Lower leg skin (tissue), 4 donors: ENCODE data around the gene HNRNPA0. TPM values are rescaled to one million over a fixed set of nuclear protein-coding genes. Genes with fewer than 3 reads are reported as not detected.

Source experiments
- DNase-seq, 2 donors: peaks; one replicate each; pipeline ENCODE4 v3.0.0-alpha.2; 2019; ENCODE audit warnings: low spot score in 2 of 2
- H3K4me3 ChIP-seq: fragments of 200-600 bp; sonication (generic); 2 replicates; pipeline ENCODE4 v1.5.1; 2017; ENCODE audit warnings: mild to moderate bottlenecking, low read depth; ENCODE audit not compliant: poor library complexity, severe bottlenecking
- POLR2A ChIP-seq, 2 donors: fragments of 450-650 bp; IDR thresholded peaks; one replicate each; pipeline ENCODE4 v1.6.1; 2016 to 2017; ENCODE audit warnings: antibody characterized with exemption in 2 of 2, mild to moderate bottlenecking in 1 of 2, moderate library complexity in 1 of 2
- WGBS, 2 donors: methylation state at CpG; one replicate each; pipeline ENCODE4 v1.1.5; 2018; 5-methylcytosine and 5-hydroxymethylcytosine counted together
- intact Hi-C: fragments of 100-400 bp; cut with DNase I; formaldehyde crosslinking; loops from one replicate; pipeline ENCODE4 v1.15.0; 2023; ENCODE audit warnings: low total_unique reads
- total RNA-seq, 4 donors: library from RNA; depleted of rRNA; stranded (reverse); fragments of >200 nt; gene quantifications; one replicate each; pipeline ENCODE4 v1.1.0, GENCODE V29; 2016
- TF ChIP-seq, protein P1 (sequence below), 3 donors: fragments of 450-650 bp; IDR thresholded peaks; one replicate each; pipeline ENCODE4 v1.5.1; 2016; ENCODE audit warnings: antibody characterized with exemption in 3 of 3, mild to moderate bottlenecking in 3 of 3, moderate library complexity in 2 of 3

HNRNPA0 gene
- total RNA-seq, 4 donors from 2014 or later, result 6.9 to 11.5 (median 9.3) TPM

DNA sequence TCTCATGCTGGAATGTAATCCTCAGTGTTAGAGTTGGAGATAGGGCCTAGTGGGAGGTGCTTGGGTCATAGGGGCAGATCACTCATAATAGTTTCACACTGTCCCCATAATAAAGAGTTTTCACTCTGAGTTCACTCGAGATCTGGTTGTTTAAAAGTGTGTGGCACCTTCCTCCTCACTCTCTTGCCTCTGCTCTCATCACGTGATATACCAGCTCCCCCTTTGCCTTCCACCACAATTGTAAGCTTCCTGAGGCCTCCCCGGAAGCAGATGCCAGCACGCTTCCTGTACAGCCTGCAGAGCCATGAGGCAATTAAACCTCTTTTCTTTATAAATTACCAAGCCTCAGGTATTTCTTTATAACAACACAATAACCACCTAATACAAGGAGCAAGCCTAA, 14.4 kb downstream of the HNRNPA0 start:
- 83 to 87% methylated on average over 4 of the region's 4 CpGs for WGBS, 2 donors
- intact Hi-C loops, result loop anchor here (10.0 kb wide), 1 partner anchor 105 kb away; no protein-coding TSS in a partner anchor

DNA sequence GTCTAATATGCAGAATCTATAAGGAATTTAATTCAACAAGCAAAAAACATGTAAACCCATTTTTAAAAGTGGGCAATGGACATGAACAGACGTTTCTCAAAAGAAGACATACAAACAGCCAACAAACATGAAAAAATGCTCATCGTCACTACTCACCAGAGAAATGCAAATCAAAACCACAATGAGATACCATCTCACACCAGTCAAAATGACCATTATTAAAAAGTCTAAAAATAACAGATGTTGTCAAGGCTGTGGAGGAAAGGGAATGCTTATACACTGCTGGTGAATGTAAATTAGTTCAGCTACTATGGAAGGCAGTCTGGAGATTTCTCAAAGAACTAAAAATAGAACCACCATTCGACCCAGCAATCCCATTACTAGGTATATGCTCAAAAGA, 15.2 kb downstream of the HNRNPA0 start:
- no peak for DNase-seq
- WGBS, 2 donors, result 79 to 87% methylated on average over 3 of the region's 3 CpGs
- H3K4me3 ChIP-seq, result no peak overlapping the region
- intact Hi-C loops, result no loop called here
- no peak for TF ChIP-seq POLR2A (IDR thresholded peaks at IDR 0.05)
- TF ChIP-seq, protein P1, sequence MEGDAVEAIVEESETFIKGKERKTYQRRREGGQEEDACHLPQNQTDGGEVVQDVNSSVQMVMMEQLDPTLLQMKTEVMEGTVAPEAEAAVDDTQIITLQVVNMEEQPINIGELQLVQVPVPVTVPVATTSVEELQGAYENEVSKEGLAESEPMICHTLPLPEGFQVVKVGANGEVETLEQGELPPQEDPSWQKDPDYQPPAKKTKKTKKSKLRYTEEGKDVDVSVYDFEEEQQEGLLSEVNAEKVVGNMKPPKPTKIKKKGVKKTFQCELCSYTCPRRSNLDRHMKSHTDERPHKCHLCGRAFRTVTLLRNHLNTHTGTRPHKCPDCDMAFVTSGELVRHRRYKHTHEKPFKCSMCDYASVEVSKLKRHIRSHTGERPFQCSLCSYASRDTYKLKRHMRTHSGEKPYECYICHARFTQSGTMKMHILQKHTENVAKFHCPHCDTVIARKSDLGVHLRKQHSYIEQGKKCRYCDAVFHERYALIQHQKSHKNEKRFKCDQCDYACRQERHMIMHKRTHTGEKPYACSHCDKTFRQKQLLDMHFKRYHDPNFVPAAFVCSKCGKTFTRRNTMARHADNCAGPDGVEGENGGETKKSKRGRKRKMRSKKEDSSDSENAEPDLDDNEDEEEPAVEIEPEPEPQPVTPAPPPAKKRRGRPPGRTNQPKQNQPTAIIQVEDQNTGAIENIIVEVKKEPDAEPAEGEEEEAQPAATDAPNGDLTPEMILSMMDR (IDR thresholded peaks at IDR 0.05), result no peak

More for the DNA sequence above, 14.4 kb downstream of the HNRNPA0 start:
- no peak overlapping the region for H3K4me3 ChIP-seq
- no peak for DNase-seq
- no peak for TF ChIP-seq POLR2A (IDR thresholded peaks at IDR 0.05)
- TF ChIP-seq, protein P1 (IDR thresholded peaks at IDR 0.05), result no peak

DNA sequence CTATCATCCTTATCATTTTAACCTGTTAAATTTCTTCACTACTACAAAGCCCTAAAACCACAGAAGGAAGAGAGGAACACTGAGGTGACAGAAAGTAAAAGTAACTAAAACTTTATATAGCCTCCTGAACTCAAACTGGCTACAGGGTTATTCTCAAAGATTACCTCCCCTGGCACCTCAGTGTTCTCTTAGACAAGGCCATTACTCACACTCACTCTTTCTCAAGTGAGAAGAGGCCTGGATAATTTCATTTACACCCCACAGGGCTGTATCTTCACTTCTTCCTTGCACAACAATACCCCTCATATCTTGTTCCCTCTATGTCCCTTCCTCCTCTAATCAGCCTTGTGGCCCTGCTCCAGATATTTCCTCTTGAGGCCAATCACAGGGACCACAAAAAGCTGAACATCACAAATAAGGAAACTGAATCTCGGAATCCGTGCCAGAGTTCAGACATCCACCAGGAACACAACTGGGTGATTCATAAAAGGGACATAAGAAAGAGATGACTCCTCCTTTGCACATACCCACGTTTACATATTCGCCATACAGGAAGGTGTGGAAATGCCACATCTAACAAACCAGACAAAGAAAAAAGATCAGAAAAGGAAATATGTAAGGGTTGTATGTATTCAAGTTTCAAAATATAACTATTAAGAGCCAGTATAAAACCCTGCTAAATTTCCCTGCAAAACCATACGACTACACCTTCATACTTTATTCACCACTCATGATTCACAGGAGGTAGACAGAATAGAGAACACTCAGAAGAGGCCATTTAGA, 16.6 kb downstream of the HNRNPA0 start:
- no peak overlapping the region for H3K4me3 ChIP-seq
- no peak for DNase-seq
- TF ChIP-seq, protein P1 (IDR thresholded peaks at IDR 0.05), result no peak
- no peak for TF ChIP-seq POLR2A (IDR thresholded peaks at IDR 0.05)
- intact Hi-C loops, result no loop called here
- WGBS, 2 donors, result 67 to 75% methylated on average over 5 of the region's 5 CpGs

DNA sequence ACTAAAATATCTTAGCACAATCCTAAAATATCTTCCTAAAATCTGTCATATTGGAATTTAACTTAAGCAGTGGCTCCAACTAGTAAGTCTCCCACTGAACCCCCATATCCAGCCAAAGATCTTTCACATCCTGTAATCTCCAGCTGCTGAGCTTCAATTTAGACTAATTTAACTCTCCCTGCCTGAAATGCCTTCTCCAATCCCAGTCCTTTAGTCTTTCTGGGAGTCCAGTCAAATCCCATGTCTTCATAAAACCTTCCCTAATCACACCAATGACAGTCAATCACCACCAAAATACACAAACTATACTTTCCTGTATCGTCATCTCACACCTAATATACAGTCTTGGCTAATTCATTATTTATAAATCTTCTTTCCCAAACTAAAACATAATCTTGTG, 17.7 kb downstream of the HNRNPA0 start:
- 93 to 96% methylated on average over 1 of the region's 1 CpG for WGBS, 2 donors

DNA sequence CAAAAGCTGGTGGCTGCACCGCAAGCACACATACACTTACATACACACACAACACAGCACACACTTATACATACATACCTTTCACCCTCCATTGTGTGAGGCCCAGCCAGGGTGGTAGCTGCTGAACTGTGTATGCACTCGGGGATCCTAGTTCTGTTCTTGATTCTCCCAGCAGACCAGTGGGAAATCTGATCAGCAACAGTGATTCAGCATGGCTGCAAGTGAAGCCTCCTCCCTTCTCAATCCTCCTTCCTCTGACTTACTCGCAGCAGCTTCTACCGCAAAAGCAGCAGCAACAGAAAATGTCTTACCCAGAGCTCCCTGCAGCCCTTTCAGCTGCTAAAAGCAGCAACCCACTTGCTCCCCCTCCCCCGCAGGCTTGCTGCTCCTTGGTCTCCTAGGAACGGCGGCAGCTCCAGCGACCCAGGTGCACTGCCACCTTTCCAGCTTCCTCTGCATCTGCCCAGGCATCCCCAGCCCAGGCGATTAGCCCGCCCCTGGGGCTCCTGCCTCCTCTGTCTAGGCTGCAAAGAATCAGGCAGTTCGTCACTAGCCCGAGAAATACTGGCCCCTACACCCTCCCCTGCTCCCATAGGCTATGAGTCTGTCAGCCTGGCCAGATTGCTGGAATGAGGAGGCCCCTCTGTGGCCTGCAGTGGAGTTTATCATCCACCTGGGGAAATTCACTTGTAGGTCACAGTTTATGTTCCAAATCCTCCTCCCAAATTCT, 18.4 kb downstream of the HNRNPA0 start, which contains the start of gene KLHL3:
Gene KLHL3, minus strand, starts transcription at position 535 of the 730 bp plus-strand sequence. Its CDS starts 443 bp downstream, at position 92.
- WGBS, 2 donors, result 2 to 4% methylated on average over 12 of the region's 12 CpGs
- DNase-seq, result peak in 1 of 2 donors; percentile 82
- intact Hi-C loops, result no loop called here
- TF ChIP-seq, protein P1 (IDR thresholded peaks at IDR 0.05), result no peak
- no peak for TF ChIP-seq POLR2A (IDR thresholded peaks at IDR 0.05)
- H3K4me3 ChIP-seq, result peak within 1 kb of the TSS; percentile 0

More for the DNA sequence above, 17.7 kb downstream of the HNRNPA0 start:
- no peak overlapping the region for H3K4me3 ChIP-seq
- intact Hi-C loops, result no loop called here
- DNase-seq, result no peak
- TF ChIP-seq POLR2A (IDR thresholded peaks at IDR 0.05), result no peak
- TF ChIP-seq, protein P1 (IDR thresholded peaks at IDR 0.05), result no peak
